Fibroblast of lung (primary cell): ENCODE data around the gene MBOAT1. TPM values are rescaled to one million over a fixed set of nuclear protein-coding genes. Genes with fewer than 3 reads are reported as not detected.

Source experiments
- DNase-seq, 2 donors: peaks; one replicate each; pipeline versions ENCODE4 v3.0.0 to v3.0.0-alpha.2; 2010; ENCODE audit warnings: low read depth in 2 of 2
- H2AFZ ChIP-seq: 2 replicates; pipeline ENCODE4 v1.5.1; 2012; ENCODE audit warnings: low read length, control low read depth, inconsistent platforms
- H3K27ac ChIP-seq: 2 replicates; pipeline ENCODE4 v1.5.1; 2011; ENCODE audit warnings: low read length, control low read depth; ENCODE audit not compliant: insufficient read depth
- H3K27me3 ChIP-seq: 2 replicates; pipeline ENCODE4 v1.5.1; 2011; ENCODE audit warnings: mild to moderate bottlenecking, low read length; ENCODE audit not compliant: control insufficient read depth, insufficient read depth
- H3K36me3 ChIP-seq: 2 replicates; pipeline ENCODE4 v1.5.1; 2011; ENCODE audit warnings: low read length; ENCODE audit not compliant: control insufficient read depth, insufficient read depth
- H3K4me1 ChIP-seq: 2 replicates; pipeline ENCODE4 v1.5.1; 2011; ENCODE audit warnings: low read length; ENCODE audit not compliant: control insufficient read depth, insufficient read depth; ENCODE audit errors: extremely low read depth
- H3K4me2 ChIP-seq: 2 replicates; pipeline ENCODE4 v1.5.1; 2011; ENCODE audit warnings: low read length, control low read depth; ENCODE audit not compliant: insufficient read depth; ENCODE audit errors: extremely low read depth
- H3K4me3 ChIP-seq, 4 experiments: fragments of 200-600 bp in 1 of 4; sonication (generic) in 1 of 4; replicated peaks in 1 of 4; 2 replicates each; pipeline ENCODE4 v1.5.1; 2011 to 2016; ENCODE audit warnings: low read length in 4 of 4, low read depth in 3 of 4, mild to moderate bottlenecking in 3 of 4, control low read depth in 2 of 4, inconsistent platforms in 1 of 4, mixed read lengths in 1 of 4; ENCODE audit not compliant: insufficient read depth in 1 of 4; ENCODE audit errors: control extremely low read depth in 1 of 4
- H3K79me2 ChIP-seq: 2 replicates; pipeline ENCODE4 v1.5.1; 2012; ENCODE audit warnings: mild to moderate bottlenecking, low read length, inconsistent platforms; ENCODE audit not compliant: control insufficient read depth, insufficient read depth
- H3K9ac ChIP-seq: 2 replicates; pipeline ENCODE4 v1.5.1; 2011; ENCODE audit warnings: mild to moderate bottlenecking, low read length, control low read depth; ENCODE audit not compliant: insufficient read depth
- H3K9me3 ChIP-seq: 2 replicates; pipeline ENCODE4 v1.5.1; 2012; ENCODE audit warnings: low read depth, low read length; ENCODE audit not compliant: control insufficient read depth, insufficient read depth
- H4K20me1 ChIP-seq: 2 replicates; pipeline ENCODE4 v1.5.1; 2011; ENCODE audit warnings: low read length; ENCODE audit not compliant: control insufficient read depth, insufficient read depth; ENCODE audit errors: extremely low read depth
- CTCF ChIP-seq, 2 donors: IDR thresholded peaks in 1 of 2; conservative IDR thresholded peaks in 1 of 2; 1 replicate in 1 of 2; 2 replicates in 1 of 2; pipeline ENCODE4 v1.5.1; 2011 to 2012; ENCODE audit warnings: low read length in 2 of 2, control low read depth in 1 of 2, inconsistent platforms in 1 of 2, low read depth in 1 of 2, mild to moderate bottlenecking in 1 of 2
- EZH2 ChIP-seq: IDR thresholded peaks from 2 replicates; pipeline ENCODE4 v1.5.1; 2012; ENCODE audit warnings: low read length, control low read depth, mild to moderate bottlenecking; ENCODE audit errors: missing control alignments
- polyA plus RNA-seq, 2 donors: library from polyadenylated mRNA; depleted of rRNA in 1 of 2; stranded (reverse) in 1 of 2; unstranded in 1 of 2; fragments of >200 nt; gene quantifications; 2 replicates each; pipeline ENCODE4 v1.2.1, GENCODE V29; 2011 to 2012; ENCODE audit warnings: missing spikeins in 1 of 2
- total RNA-seq: library from RNA; depleted of rRNA; stranded (reverse); fragments of >200 nt; gene quantifications from 2 replicates; pipeline ENCODE4 v1.2.1, GENCODE V29; 2014

MBOAT1 gene
- total and polyA plus RNA-seq, 2 donors (not counting 1 experiment from before 2014, with no cell fraction given): 3.1 to 6.6 TPM

DNA sequence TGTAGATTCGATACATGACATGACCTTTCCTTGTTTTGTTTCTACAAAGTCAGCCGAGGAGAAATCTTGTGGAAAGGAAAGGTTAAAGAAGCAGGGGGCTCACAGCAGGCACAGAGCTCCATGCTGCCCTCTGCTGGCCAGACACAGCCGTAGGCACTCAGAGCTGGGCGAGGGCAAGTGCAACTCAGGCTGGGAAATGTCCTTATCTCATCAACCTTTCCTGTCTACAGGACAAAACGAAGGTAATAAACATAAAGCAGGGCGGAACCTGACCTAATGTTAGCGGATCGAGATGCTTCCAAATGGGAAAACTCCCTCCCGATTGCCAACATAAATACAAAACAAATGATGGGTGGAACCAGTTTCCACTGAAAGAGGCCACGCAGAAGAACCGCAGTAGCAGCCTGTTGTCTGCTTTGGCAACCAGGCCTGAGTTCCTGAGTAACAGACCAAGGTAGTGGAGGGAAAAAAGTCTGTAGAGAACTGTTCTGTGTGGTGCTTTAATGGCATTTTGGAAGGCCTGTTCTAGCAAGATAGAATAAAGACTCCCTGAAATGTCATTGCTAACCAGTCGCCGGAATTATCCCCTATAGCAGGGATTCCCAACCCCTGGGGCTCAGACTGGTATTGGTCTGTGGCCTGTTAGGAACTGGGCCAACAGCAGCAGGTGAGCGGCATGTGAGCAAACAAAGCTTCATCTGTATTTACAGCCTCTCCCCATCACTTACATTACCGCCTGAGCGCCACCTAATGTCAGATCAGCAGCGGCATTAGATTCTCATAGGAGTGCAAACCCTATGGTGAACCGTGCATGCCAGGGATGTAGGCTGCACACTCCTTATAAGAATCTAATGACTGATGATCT lies 85.2 kb downstream of the MBOAT1 start:
- H2AFZ ChIP-seq: peak overlapping the region; percentile 7
- H3K9me3 ChIP-seq: no peaks in the 10 kb centered on the region
- H3K4me1 ChIP-seq: no peaks in the 10 kb centered on the region
- TF ChIP-seq EZH2 (no peak), CTCF (conservative IDR thresholded peaks at IDR 0.05 in 1 of 2, IDR thresholded peaks at IDR 0.05 in 1 of 2; ENCODE audit: low read depth in 1 of 2, low read length in 2 of 2) (peak; percentile 86 to 99)
- H3K27me3 ChIP-seq: no peaks in the 10 kb centered on the region
- H3K4me3 ChIP-seq: no peak overlapping the region
- no peak overlapping the region for H3K4me2 ChIP-seq
- H4K20me1 ChIP-seq: no peaks in the 10 kb centered on the region
- H3K36me3 ChIP-seq: no peaks in the 10 kb centered on the region
- DNase-seq: peak; percentile 22 to 50
- H3K9ac ChIP-seq: no peak overlapping the region
- no peaks in the 10 kb centered on the region for H3K79me2 ChIP-seq
- H3K27ac ChIP-seq: no peak overlapping the region

DNA sequence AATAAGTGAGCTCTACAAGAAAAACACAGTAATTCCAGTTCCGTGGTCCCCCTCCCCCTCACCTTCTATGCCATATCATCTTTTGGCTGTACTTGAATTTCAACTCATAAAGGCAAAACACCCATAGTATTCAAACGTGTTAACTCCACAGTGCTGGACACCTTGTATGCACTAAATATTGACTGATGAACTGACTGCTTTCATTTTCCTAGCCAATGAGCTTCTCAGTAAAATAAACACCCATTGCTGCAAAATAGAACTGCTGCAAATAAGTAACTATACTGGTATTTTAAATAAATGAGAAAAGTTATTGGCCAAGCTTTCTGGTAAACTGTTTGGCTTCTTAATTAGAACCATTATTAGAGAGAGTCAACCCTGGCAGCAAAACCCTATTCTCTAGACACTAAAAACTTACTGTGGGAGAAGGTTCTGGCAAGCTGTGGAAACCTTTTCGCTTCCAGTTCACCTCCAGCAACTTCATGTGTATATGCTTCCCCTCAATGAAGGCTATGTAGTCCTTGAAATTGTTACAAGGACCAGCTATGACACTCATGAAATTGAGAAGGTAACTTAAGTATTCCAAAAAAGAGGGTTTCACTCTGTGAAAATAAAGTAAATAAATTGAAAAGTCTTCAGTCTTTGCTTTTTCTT lies 86.0 kb downstream of the MBOAT1 start:
- H3K9me3 ChIP-seq: no peaks in the 10 kb centered on the region
- H2AFZ ChIP-seq: peak overlapping the region; percentile 7
- TF ChIP-seq EZH2 (no peak), CTCF (conservative IDR thresholded peaks at IDR 0.05 in 1 of 2, IDR thresholded peaks at IDR 0.05 in 1 of 2; ENCODE audit: low read depth in 1 of 2, low read length in 2 of 2) (no peak)
- H3K36me3 ChIP-seq: no peaks in the 10 kb centered on the region
- H3K27me3 ChIP-seq: no peaks in the 10 kb centered on the region
- H3K4me2 ChIP-seq: no peak overlapping the region
- H4K20me1 ChIP-seq: no peaks in the 10 kb centered on the region
- H3K27ac ChIP-seq: no peak overlapping the region
- no peak overlapping the region for H3K4me3 ChIP-seq
- no peaks in the 10 kb centered on the region for H3K4me1 ChIP-seq
- no peaks in the 10 kb centered on the region for H3K79me2 ChIP-seq
- no peak overlapping the region for H3K9ac ChIP-seq
- no peak for DNase-seq

GRCh38 chr6:20124545-20124944 lies 87.7 kb downstream of the MBOAT1 start:
- Histone ChIP-seq H4K20me1 (no peaks in the 10 kb centered on the region), H3K4me2 (no peak overlapping the region), H3K36me3 (no peaks in the 10 kb centered on the region), H3K9ac (no peak overlapping the region), H3K4me1 (no peaks in the 10 kb centered on the region), H3K79me2 (no peaks in the 10 kb centered on the region), H3K27ac (no peak overlapping the region), H3K9me3 (no peaks in the 10 kb centered on the region), H2AFZ (no peak overlapping the region), H3K27me3 (no peaks in the 10 kb centered on the region), H3K4me3 (no peak overlapping the region)
- no peak for DNase-seq
- TF ChIP-seq EZH2: no peak
- TF ChIP-seq CTCF (conservative IDR thresholded peaks at IDR 0.05 in 1 of 2, IDR thresholded peaks at IDR 0.05 in 1 of 2; ENCODE audit: low read depth in 1 of 2, low read length in 2 of 2): no peak
